Measurements from ENCODE around the gene CEACAM1.

- TF ChIP-seq CTCF (conservative IDR thresholded peaks at IDR 0.05; ENCODE audit: low read length) (no peak), EZH2phosphoT487 (IDR thresholded peaks at IDR 0.05; ENCODE audit: borderline replicate concordance) (no peak)
These were observed 47.8 kb downstream of the CEACAM1 start for GRCh38 chr19:42480335-42481095.
